Measurements from ENCODE around the gene CYBA. TPM values are rescaled to one million over a fixed set of nuclear protein-coding genes. Genes with fewer than 3 reads are reported as not detected.

Gene CYBA
- total and polyA plus RNA-seq, 10 of the 15 experiments (the other 5 are each of a cell fraction or from before 2014, with no cell fraction given), result 0.55 to 598 (median 258) TPM

- no TSS peak for BruUV-seq (replicated peaks)
- no peak overlapping the region for H3K4me3 ChIP-seq
- ChIA-PET CTCF (no interaction called here), SMC1A (ENCODE audit: uncharacterized antibody, unreplicated experiment) (no interaction called here), POLR2A (no interaction called here), RAD21 (ENCODE audit: unreplicated experiment) (no interaction called here)
- H4K20me1 ChIP-seq (ENCODE audit: control insufficient read depth, insufficient read depth), result no peaks in the 10 kb centered on the region
- H3K9me3 ChIP-seq (replicated peaks; ENCODE audit: control insufficient read depth, insufficient read depth, low read length), result no peaks in the 10 kb centered on the region
- no peak for FAIRE-seq
- no peaks in the 10 kb centered on the region for H3K27me3 ChIP-seq (replicated peaks in 1 of 2; ENCODE audit: control insufficient read depth in 2 of 2, insufficient read depth in 2 of 2, low read length in 1 of 2)
- no peak overlapping the region for H3K27ac ChIP-seq (ENCODE audit: control insufficient read depth, insufficient read depth)
- H3K4me1 ChIP-seq (ENCODE audit: control insufficient read depth, insufficient read depth, low read length), result no peaks in the 10 kb centered on the region
- 97% methylated on average over 19 of the region's 19 CpGs for whole genome bisulfite sequencing (ENCODE audit: insufficient coverage, insufficient replicate concordance, low lambda C conversion rate, missing lambda C conversion rate)
- no peak overlapping the region for H3K9ac ChIP-seq (ENCODE audit: control insufficient read depth, insufficient read depth, low read length)
- TF ChIP-seq NRF1 (conservative IDR thresholded peaks at IDR 0.05; ENCODE audit: low read depth, low read length), result no peak
- no peak for TF ChIP-seq MEF2B (IDR thresholded peaks at IDR 0.05; ENCODE audit: partially characterized antibody, poor library complexity, severe bottlenecking)
- no peak for TF ChIP-seq ZNF207 (IDR thresholded peaks at IDR 0.05; ENCODE audit: borderline replicate concordance)
- no peak for TF ChIP-seq JUNB (IDR thresholded peaks at IDR 0.05)
- no peak for TF ChIP-seq CREM (IDR thresholded peaks at IDR 0.05; ENCODE audit: low read depth)
- TF ChIP-seq EGR1 (IDR thresholded peaks at IDR 0.05; ENCODE audit: borderline replicate concordance in 1 of 2, low read depth in 2 of 2, low read length in 2 of 2), result no peak
- no peak for TF ChIP-seq TBL1XR1 (IDR thresholded peaks at IDR 0.05; ENCODE audit: low read depth, low read length)
- TF ChIP-seq MYC (IDR thresholded peaks at IDR 0.05; ENCODE audit: insufficient read depth, insufficient read length, insufficient replicate concordance, low read length, severe bottlenecking), result no peak
- no peak for TF ChIP-seq CBX3 (IDR thresholded peaks at IDR 0.05; ENCODE audit: borderline replicate concordance, low read depth)
- TF ChIP-seq, protein P1, sequence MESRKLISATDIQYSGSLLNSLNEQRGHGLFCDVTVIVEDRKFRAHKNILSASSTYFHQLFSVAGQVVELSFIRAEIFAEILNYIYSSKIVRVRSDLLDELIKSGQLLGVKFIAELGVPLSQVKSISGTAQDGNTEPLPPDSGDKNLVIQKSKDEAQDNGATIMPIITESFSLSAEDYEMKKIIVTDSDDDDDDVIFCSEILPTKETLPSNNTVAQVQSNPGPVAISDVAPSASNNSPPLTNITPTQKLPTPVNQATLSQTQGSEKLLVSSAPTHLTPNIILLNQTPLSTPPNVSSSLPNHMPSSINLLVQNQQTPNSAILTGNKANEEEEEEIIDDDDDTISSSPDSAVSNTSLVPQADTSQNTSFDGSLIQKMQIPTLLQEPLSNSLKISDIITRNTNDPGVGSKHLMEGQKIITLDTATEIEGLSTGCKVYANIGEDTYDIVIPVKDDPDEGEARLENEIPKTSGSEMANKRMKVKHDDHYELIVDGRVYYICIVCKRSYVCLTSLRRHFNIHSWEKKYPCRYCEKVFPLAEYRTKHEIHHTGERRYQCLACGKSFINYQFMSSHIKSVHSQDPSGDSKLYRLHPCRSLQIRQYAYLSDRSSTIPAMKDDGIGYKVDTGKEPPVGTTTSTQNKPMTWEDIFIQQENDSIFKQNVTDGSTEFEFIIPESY (IDR thresholded peaks at IDR 0.05), result no peak
- TF ChIP-seq ETV6 (conservative IDR thresholded peaks at IDR 0.05 in 1 of 2, IDR thresholded peaks at IDR 0.05 in 1 of 2; ENCODE audit: borderline replicate concordance in 1 of 2, low read depth in 1 of 2), result no peak
- no peak for TF ChIP-seq YBX1 (IDR thresholded peaks at IDR 0.05)
- no peak for TF ChIP-seq ESRRA (IDR thresholded peaks at IDR 0.05; ENCODE audit: low read length)
- no peak for TF ChIP-seq SPI1 (IDR thresholded peaks at IDR 0.05; ENCODE audit: borderline replicate concordance, insufficient read depth, low read depth, low read length)
- H2AFZ ChIP-seq (ENCODE audit: control insufficient read depth, low read depth, low read length), result no peak overlapping the region
- no peak overlapping the region for H3K4me2 ChIP-seq (ENCODE audit: control insufficient read depth, insufficient read depth)
- no peak for ATAC-seq
- H3K36me3 ChIP-seq (ENCODE audit: control insufficient read depth in 2 of 2, insufficient read depth in 2 of 2, low read length in 1 of 2), result peaks cover 16 to 56% of the 10 kb centered on the region in 2 experiments; a peak in 3 of 4 replicates
- intact Hi-C loops (cut with micrococcal nuclease; ENCODE audit: unreplicated experiment), result no loop called here
- H3K79me2 ChIP-seq (ENCODE audit: control insufficient read depth, insufficient read depth, low read length), result no peaks in the 10 kb centered on the region
- in situ Hi-C loops (cut with MboI), result loop anchor here (5.0 kb wide), 1 partner anchor 50 kb away; the partner anchor contains the start of gene ZC3H18
- no peak for DNase-seq (ENCODE audit: low read depth, low spot score)
These were observed 28.7 kb downstream of the CYBA start for GRCh38 chr16:88622125-88622524.

Data from GM12878 (cell line).